Measurements from ENCODE around the gene LEKR1.

LEKR1 gene

DNA sequence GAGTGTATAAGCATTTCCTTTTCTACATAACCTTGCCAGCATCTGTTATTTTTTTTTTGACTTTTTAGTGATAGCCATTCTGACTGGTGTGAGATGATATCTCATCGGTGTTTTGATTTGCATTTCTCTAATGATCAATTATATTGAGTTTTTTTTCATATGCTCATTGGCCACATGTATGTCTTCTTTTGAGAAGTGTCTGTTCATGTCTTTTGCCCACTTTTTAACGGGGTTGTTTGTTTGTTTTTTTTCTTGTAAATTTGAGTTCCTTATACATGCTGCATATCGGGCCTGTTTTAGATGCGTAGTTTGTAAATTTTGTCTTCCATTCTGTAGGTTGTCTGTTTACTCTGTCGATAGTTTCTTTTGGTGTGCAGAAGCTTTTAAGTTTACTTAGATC lies 89.2 kb downstream of the LEKR1 start:
- Histone ChIP-seq H3K36me3 (replicated peaks; ENCODE audit: insufficient read depth, low read length) (no peaks in the 10 kb centered on the region), H3K79me2 (ENCODE audit: low read length) (no peaks in the 10 kb centered on the region), H3K4me3 (ENCODE audit: low read length) (no peak overlapping the region), H4K20me1 (ENCODE audit: insufficient read depth, low read length) (no peaks in the 10 kb centered on the region), H3K9ac (ENCODE audit: low read length) (no peak overlapping the region), H3K9me3 (replicated peaks; ENCODE audit: insufficient read depth, low read length) (no peaks in the 10 kb centered on the region), H3F3A (ENCODE audit: insufficient read depth, low read length) (no peaks in the 10 kb centered on the region), H3K27ac (ENCODE audit: low read length) (no peak overlapping the region), H2AFZ (ENCODE audit: low read length) (no peak overlapping the region), H3K27me3 (replicated peaks; ENCODE audit: insufficient read depth, low read length) (no peaks in the 10 kb centered on the region), H3K4me2 (ENCODE audit: low read depth, low read length) (no peak overlapping the region), H3K4me1 (ENCODE audit: low read length) (no peaks in the 10 kb centered on the region), H3K9me2 (replicated peaks; ENCODE audit: insufficient read depth, low read length) (no peaks in the 10 kb centered on the region)
- no peak for TF ChIP-seq EZH2 (optimal IDR thresholded peaks at IDR 0.05; ENCODE audit: low read depth, low read length)
- TF ChIP-seq, protein P1, sequence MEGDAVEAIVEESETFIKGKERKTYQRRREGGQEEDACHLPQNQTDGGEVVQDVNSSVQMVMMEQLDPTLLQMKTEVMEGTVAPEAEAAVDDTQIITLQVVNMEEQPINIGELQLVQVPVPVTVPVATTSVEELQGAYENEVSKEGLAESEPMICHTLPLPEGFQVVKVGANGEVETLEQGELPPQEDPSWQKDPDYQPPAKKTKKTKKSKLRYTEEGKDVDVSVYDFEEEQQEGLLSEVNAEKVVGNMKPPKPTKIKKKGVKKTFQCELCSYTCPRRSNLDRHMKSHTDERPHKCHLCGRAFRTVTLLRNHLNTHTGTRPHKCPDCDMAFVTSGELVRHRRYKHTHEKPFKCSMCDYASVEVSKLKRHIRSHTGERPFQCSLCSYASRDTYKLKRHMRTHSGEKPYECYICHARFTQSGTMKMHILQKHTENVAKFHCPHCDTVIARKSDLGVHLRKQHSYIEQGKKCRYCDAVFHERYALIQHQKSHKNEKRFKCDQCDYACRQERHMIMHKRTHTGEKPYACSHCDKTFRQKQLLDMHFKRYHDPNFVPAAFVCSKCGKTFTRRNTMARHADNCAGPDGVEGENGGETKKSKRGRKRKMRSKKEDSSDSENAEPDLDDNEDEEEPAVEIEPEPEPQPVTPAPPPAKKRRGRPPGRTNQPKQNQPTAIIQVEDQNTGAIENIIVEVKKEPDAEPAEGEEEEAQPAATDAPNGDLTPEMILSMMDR (IDR thresholded peaks at IDR 0.05; ENCODE audit: low read length): no peak
- no peak for DNase-seq

- H3K9me3 ChIP-seq (replicated peaks; ENCODE audit: insufficient read depth, low read length): no peaks in the 10 kb centered on the region
- H4K20me1 ChIP-seq (ENCODE audit: insufficient read depth, low read length): no peaks in the 10 kb centered on the region
- no peak overlapping the region for H3K4me2 ChIP-seq (ENCODE audit: low read depth, low read length)
- DNase-seq: no peak
- no peak overlapping the region for H3K4me3 ChIP-seq (ENCODE audit: low read length)
- no peak overlapping the region for H2AFZ ChIP-seq (ENCODE audit: low read length)
- no peaks in the 10 kb centered on the region for H3F3A ChIP-seq (ENCODE audit: insufficient read depth, low read length)
- H3K27me3 ChIP-seq (replicated peaks; ENCODE audit: insufficient read depth, low read length): no peaks in the 10 kb centered on the region
- H3K9me2 ChIP-seq (replicated peaks; ENCODE audit: insufficient read depth, low read length): no peaks in the 10 kb centered on the region
- no peaks in the 10 kb centered on the region for H3K4me1 ChIP-seq (ENCODE audit: low read length)
- TF ChIP-seq, protein P1 (IDR thresholded peaks at IDR 0.05; ENCODE audit: low read length): no peak
- TF ChIP-seq EZH2 (optimal IDR thresholded peaks at IDR 0.05; ENCODE audit: low read depth, low read length): no peak
- no peak for TF ChIP-seq EZH2phosphoT487 (IDR thresholded peaks at IDR 0.05; ENCODE audit: low read length)
- H3K36me3 ChIP-seq (replicated peaks; ENCODE audit: insufficient read depth, low read length): no peaks in the 10 kb centered on the region
- H3K79me2 ChIP-seq (ENCODE audit: low read length): no peaks in the 10 kb centered on the region
- H3K27ac ChIP-seq (ENCODE audit: low read length): no peak overlapping the region
- no peak overlapping the region for H3K9ac ChIP-seq (ENCODE audit: low read length)
Measured at GRCh38 chr3:156918746-156919145, 92.6 kb downstream of the LEKR1 start.

GRCh38 chr3:156919818-156920217 lies 93.7 kb downstream of the LEKR1 start:
- H3K4me2 ChIP-seq (ENCODE audit: low read depth, low read length): no peak overlapping the region
- no peak overlapping the region for H3K4me3 ChIP-seq (ENCODE audit: low read length)
- H3K9me3 ChIP-seq (replicated peaks; ENCODE audit: insufficient read depth, low read length): no peaks in the 10 kb centered on the region
- no peaks in the 10 kb centered on the region for H3K4me1 ChIP-seq (ENCODE audit: low read length)
- no peaks in the 10 kb centered on the region for H3F3A ChIP-seq (ENCODE audit: insufficient read depth, low read length)
- H3K36me3 ChIP-seq (replicated peaks; ENCODE audit: insufficient read depth, low read length): no peaks in the 10 kb centered on the region
- no peak overlapping the region for H2AFZ ChIP-seq (ENCODE audit: low read length)
- no peaks in the 10 kb centered on the region for H3K9me2 ChIP-seq (replicated peaks; ENCODE audit: insufficient read depth, low read length)
- H3K27me3 ChIP-seq (replicated peaks; ENCODE audit: insufficient read depth, low read length): no peaks in the 10 kb centered on the region
- no peak for TF ChIP-seq EZH2 (optimal IDR thresholded peaks at IDR 0.05; ENCODE audit: low read depth, low read length)
- TF ChIP-seq EZH2phosphoT487 (IDR thresholded peaks at IDR 0.05; ENCODE audit: low read length): no peak
- TF ChIP-seq, protein P1 (IDR thresholded peaks at IDR 0.05; ENCODE audit: low read length): no peak
- no peaks in the 10 kb centered on the region for H3K79me2 ChIP-seq (ENCODE audit: low read length)
- no peaks in the 10 kb centered on the region for H4K20me1 ChIP-seq (ENCODE audit: insufficient read depth, low read length)
- no peak overlapping the region for H3K27ac ChIP-seq (ENCODE audit: low read length)
- no peak overlapping the region for H3K9ac ChIP-seq (ENCODE audit: low read length)
- no peak for DNase-seq
